ENCODE results near the gene WDR70. TPM values are rescaled to one million over a fixed set of nuclear protein-coding genes. Genes with fewer than 3 reads are reported as not detected.

The WDR70 gene
- total and polyA plus RNA-seq, 2 of the 8 experiments (the other 6 are each of a cell fraction or from before 2014, with no cell fraction given), result 10.6 to 37.4 TPM

DNA sequence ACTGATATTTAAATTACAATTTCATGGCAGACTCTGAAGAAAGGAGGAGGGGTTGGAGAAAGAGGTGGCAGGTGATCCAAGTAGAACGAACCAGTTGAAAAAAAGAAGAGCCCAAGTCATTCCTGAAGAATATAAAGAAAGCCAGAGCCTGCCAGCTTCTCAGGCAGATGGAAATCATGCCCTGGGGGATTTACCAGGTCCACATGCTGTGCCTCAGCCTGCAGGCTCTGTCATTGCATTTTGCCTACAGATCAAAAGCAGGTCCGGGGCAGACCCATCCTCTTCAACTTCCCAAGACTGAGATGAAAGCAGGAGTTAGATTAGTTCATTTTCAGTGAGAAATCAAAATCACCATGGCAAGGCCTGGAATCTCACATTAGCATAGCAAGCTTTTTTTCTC is 412.2 kb downstream of the WDR70 start (continued):
- TF ChIP-seq TAF1 (IDR thresholded peaks at IDR 0.05; ENCODE audit: low read depth, low read length) (no peak), POLR2A (IDR thresholded peaks at IDR 0.05; ENCODE audit: control extremely low read depth in 1 of 2, low read depth in 2 of 2, low read length in 2 of 2) (no peak), CBX5 (IDR thresholded peaks at IDR 0.05; ENCODE audit: low read depth, low read length) (no peak), CHD1 (IDR thresholded peaks at IDR 0.05; ENCODE audit: low read depth, low read length) (no peak)
